DMS114 treated with DMSO at 0.1 percent for 48 hours (cell line): ENCODE measurements around the gene ASIC3.

Experiments
- DNase-seq: peaks from one replicate; lab custom pipeline; 2025; ENCODE audit not compliant: unreplicated experiment; lab: John Stamatoyannopoulos, UW

The ASIC3 gene

GRCh38 chr7:151070574-151070960, 22.2 kb downstream of the ASIC3 start:
- DNase-seq = no peak

GRCh38 chr7:151071032-151071866, 22.9 kb downstream of the ASIC3 start:
- DNase-seq = no peak

GRCh38 chr7:151073990-151074389, 25.7 kb downstream of the ASIC3 start:
- DNase-seq = no peak

- no peak for DNase-seq
Measured at GRCh38 chr7:151074817-151075661, 26.7 kb downstream of the ASIC3 start.

GRCh38 chr7:151075662-151075971, 27.3 kb downstream of the ASIC3 start:
- DNase-seq = no peak

GRCh38 chr7:151075978-151076426, 27.7 kb downstream of the ASIC3 start:
- DNase-seq = no peak

- DNase-seq = no peak
Measured at GRCh38 chr7:151076863-151077704, 28.8 kb downstream of the ASIC3 start.

- no peak for DNase-seq
Measured at GRCh38 chr7:151077705-151078232, 29.4 kb downstream of the ASIC3 start.

GRCh38 chr7:151078233-151079040, 30.1 kb downstream of the ASIC3 start:
- no peak for DNase-seq

- no peak for DNase-seq
Measured at GRCh38 chr7:151079199-151079910, 31.0 kb downstream of the ASIC3 start.

GRCh38 chr7:151080067-151080521, 31.8 kb downstream of the ASIC3 start:
- DNase-seq = no peak

- peak; percentile 76 for DNase-seq
Measured at GRCh38 chr7:151080522-151081169, 32.3 kb downstream of the ASIC3 start, which contains the start of gene FASTK. Gene FASTK, minus strand, starts transcription at chr7:151080809. Its CDS starts 43 bp downstream, at chr7:151080766.

- DNase-seq = no peak
Measured at GRCh38 chr7:151081170-151082101, 33.1 kb downstream of the ASIC3 start.

- DNase-seq = no peak
Measured at GRCh38 chr7:151082141-151083070, 34.1 kb downstream of the ASIC3 start.

GRCh38 chr7:151083071-151083823, 34.9 kb downstream of the ASIC3 start, which contains the start of gene TMUB1:
Gene TMUB1, minus strand, starts transcription at chr7:151083493. Its CDS starts 930 bp downstream, at chr7:151082563.
- peak; percentile 47 for DNase-seq

- DNase-seq = no peak
Measured at GRCh38 chr7:151083824-151084160, 35.5 kb downstream of the ASIC3 start.
